ENCODE measurements around the gene SMIM1. TPM values are rescaled to one million over a fixed set of nuclear protein-coding genes. Genes with fewer than 3 reads are reported as not detected.

SMIM1 gene
- total RNA-seq, 1 donor from 2014 or later: 6.6 TPM

DNA sequence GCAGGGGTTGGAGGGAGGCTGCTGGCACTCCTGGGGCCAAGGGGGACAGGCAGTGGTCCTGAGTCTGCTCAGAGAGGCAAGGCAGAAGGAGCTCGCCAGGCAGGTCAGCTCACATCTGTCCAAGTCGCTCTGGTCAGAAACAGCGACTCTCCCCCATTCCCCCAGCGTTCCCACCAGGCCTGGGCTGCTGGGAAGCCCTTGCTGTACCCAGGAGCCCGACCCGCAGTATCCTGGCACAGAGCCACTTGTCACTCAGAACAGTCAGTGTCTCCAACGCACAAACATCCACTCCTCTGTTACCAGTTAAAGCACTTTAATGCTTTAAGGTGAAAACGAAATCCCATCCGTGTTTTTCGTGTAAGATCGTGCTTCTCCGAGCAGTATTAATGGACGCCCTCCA, 36.9 kb upstream of the SMIM1 start:
- Histone ChIP-seq H3K27me3 (ENCODE audit: insufficient read depth, low read length) (peaks cover 6% of the 10 kb centered on the region), H3K9ac (ENCODE audit: low read length) (no peak overlapping the region), H2AFZ (ENCODE audit: low read depth, low read length) (no peak overlapping the region), H3K36me3 (ENCODE audit: insufficient read depth, low read length) (peaks cover 7% of the 10 kb centered on the region), H3K4me3 (ENCODE audit: insufficient read depth, low read depth, low read length) (no peak overlapping the region), H3K79me2 (ENCODE audit: insufficient read depth, low read length) (no peaks in the 10 kb centered on the region), H4K20me1 (ENCODE audit: insufficient read depth, low read length) (peaks cover 15% of the 10 kb centered on the region), H3K9me3 (ENCODE audit: insufficient read depth, low read depth, low read length) (no peaks in the 10 kb centered on the region), H3K4me2 (ENCODE audit: low read length) (no peak overlapping the region), H3K27ac (ENCODE audit: low read depth, low read length) (no peak overlapping the region), H3K4me1 (ENCODE audit: insufficient read depth, low read length) (no peaks in the 10 kb centered on the region)
- H3K4me3 Mint-ChIP-seq (ENCODE audit: unreplicated experiment): no peak overlapping the region
- H3K27ac Mint-ChIP-seq (ENCODE audit: unreplicated experiment): no peak overlapping the region
- H3K36me3 Mint-ChIP-seq (ENCODE audit: low read depth, unreplicated experiment): peaks cover 4% of the 10 kb centered on the region
- no peaks in the 10 kb centered on the region for H3K9me3 Mint-ChIP-seq (ENCODE audit: unreplicated experiment)
- TF ChIP-seq EZH2 (IDR thresholded peaks at IDR 0.05; ENCODE audit: insufficient read depth, low read length): no peak
- TF ChIP-seq, protein P1, sequence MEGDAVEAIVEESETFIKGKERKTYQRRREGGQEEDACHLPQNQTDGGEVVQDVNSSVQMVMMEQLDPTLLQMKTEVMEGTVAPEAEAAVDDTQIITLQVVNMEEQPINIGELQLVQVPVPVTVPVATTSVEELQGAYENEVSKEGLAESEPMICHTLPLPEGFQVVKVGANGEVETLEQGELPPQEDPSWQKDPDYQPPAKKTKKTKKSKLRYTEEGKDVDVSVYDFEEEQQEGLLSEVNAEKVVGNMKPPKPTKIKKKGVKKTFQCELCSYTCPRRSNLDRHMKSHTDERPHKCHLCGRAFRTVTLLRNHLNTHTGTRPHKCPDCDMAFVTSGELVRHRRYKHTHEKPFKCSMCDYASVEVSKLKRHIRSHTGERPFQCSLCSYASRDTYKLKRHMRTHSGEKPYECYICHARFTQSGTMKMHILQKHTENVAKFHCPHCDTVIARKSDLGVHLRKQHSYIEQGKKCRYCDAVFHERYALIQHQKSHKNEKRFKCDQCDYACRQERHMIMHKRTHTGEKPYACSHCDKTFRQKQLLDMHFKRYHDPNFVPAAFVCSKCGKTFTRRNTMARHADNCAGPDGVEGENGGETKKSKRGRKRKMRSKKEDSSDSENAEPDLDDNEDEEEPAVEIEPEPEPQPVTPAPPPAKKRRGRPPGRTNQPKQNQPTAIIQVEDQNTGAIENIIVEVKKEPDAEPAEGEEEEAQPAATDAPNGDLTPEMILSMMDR (IDR thresholded peaks at IDR 0.05; ENCODE audit: insufficient read depth, low read depth, low read length): no peak
- no peak for FAIRE-seq
- H3K4me1 Mint-ChIP-seq (ENCODE audit: low read depth, unreplicated experiment): no peaks in the 10 kb centered on the region
- peaks cover 2% of the 10 kb centered on the region for H3K27me3 Mint-ChIP-seq (ENCODE audit: low read depth, unreplicated experiment)
- no peak for DNase-seq (ENCODE audit: low read depth)

DNA sequence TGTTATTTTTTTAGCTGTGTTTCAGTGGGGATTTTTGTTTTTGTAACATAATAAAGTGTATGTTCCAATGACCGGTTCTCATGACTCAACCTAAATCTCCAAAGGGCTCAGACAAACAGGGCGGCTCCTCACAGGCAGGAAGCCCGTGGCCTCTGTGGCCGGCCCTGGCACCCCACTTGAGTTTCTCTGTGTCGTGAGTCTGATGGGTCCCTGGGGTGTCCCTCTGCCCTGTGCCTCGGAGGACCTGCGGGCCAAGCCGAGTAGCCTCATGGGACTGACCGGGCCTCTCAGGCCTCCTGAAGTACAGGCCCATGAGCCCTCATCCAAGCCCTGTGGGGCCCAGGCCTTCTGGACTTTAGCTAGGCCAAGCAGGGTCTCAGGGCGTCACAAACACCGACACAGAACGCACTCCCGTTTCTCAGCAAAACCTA, 36.4 kb upstream of the SMIM1 start:
- no peak for FAIRE-seq
- Mint-ChIP-seq H3K36me3 (ENCODE audit: low read depth, unreplicated experiment) (peaks cover 4% of the 10 kb centered on the region), H3K4me1 (ENCODE audit: low read depth, unreplicated experiment) (no peaks in the 10 kb centered on the region), H3K9me3 (ENCODE audit: unreplicated experiment) (no peaks in the 10 kb centered on the region), H3K27ac (ENCODE audit: unreplicated experiment) (no peak overlapping the region), H3K27me3 (ENCODE audit: low read depth, unreplicated experiment) (peaks cover 2% of the 10 kb centered on the region), H3K4me3 (ENCODE audit: unreplicated experiment) (no peak overlapping the region)
- DNase-seq (ENCODE audit: low read depth): no peak
- Histone ChIP-seq H4K20me1 (ENCODE audit: insufficient read depth, low read length) (peaks cover 15% of the 10 kb centered on the region), H3K4me3 (ENCODE audit: insufficient read depth, low read depth, low read length) (no peak overlapping the region), H3K27me3 (ENCODE audit: insufficient read depth, low read length) (peaks cover 6% of the 10 kb centered on the region), H3K27ac (ENCODE audit: low read depth, low read length) (no peak overlapping the region), H3K9ac (ENCODE audit: low read length) (no peak overlapping the region), H3K9me3 (ENCODE audit: insufficient read depth, low read depth, low read length) (no peaks in the 10 kb centered on the region), H3K4me2 (ENCODE audit: low read length) (no peak overlapping the region), H3K36me3 (ENCODE audit: insufficient read depth, low read length) (peaks cover 7% of the 10 kb centered on the region), H3K4me1 (ENCODE audit: insufficient read depth, low read length) (no peaks in the 10 kb centered on the region), H3K79me2 (ENCODE audit: insufficient read depth, low read length) (no peaks in the 10 kb centered on the region), H2AFZ (ENCODE audit: low read depth, low read length) (no peak overlapping the region)
- TF ChIP-seq, protein P1 (IDR thresholded peaks at IDR 0.05; ENCODE audit: insufficient read depth, low read depth, low read length): no peak
- TF ChIP-seq EZH2 (IDR thresholded peaks at IDR 0.05; ENCODE audit: insufficient read depth, low read length): no peak

DNA sequence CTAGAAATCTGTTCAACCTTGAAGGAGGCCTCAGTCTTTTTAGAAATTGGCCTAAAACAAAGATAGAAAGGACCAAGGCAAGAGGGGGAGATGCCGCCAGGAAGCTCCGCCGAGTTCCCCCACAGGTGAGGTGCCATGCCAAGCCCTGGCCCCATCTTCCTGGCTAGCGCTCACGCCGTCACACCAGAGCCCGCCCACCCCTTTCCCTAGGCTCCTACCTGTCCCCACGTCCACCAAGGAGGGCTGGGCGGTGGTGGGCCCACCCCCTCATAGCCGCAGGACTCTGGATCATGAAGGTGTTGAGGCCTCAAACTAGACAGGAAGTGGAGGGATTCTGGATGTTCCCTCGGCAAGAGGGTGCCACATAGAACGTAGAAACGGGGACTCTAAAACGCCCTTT, 35.8 kb upstream of the SMIM1 start:
- no peak overlapping the region for H3K9ac ChIP-seq (ENCODE audit: low read length)
- FAIRE-seq (no peak), DNase-seq (ENCODE audit: low read depth) (no peak)
- peaks cover 2% of the 10 kb centered on the region for H3K27me3 Mint-ChIP-seq (ENCODE audit: low read depth, unreplicated experiment)
- peaks cover 7% of the 10 kb centered on the region for H3K36me3 ChIP-seq (ENCODE audit: insufficient read depth, low read length)
- no peak overlapping the region for H3K4me2 ChIP-seq (ENCODE audit: low read length)
- H3K4me1 Mint-ChIP-seq (ENCODE audit: low read depth, unreplicated experiment): no peaks in the 10 kb centered on the region
- peaks cover 2% of the 10 kb centered on the region for H3K27me3 ChIP-seq (ENCODE audit: insufficient read depth, low read length)
- no peaks in the 10 kb centered on the region for H3K9me3 Mint-ChIP-seq (ENCODE audit: unreplicated experiment)
- no peaks in the 10 kb centered on the region for H3K9me3 ChIP-seq (ENCODE audit: insufficient read depth, low read depth, low read length)
- H3K27ac Mint-ChIP-seq (ENCODE audit: unreplicated experiment): no peak overlapping the region
- no peak overlapping the region for H3K4me3 Mint-ChIP-seq (ENCODE audit: unreplicated experiment)
- no peak for TF ChIP-seq EZH2 (IDR thresholded peaks at IDR 0.05; ENCODE audit: insufficient read depth, low read length)
- TF ChIP-seq, protein P1 (IDR thresholded peaks at IDR 0.05; ENCODE audit: insufficient read depth, low read depth, low read length): no peak
- H3K27ac ChIP-seq (ENCODE audit: low read depth, low read length): no peak overlapping the region
- no peak overlapping the region for H3K4me3 ChIP-seq (ENCODE audit: insufficient read depth, low read depth, low read length)
- H3K79me2 ChIP-seq (ENCODE audit: insufficient read depth, low read length): no peaks in the 10 kb centered on the region
- H3K4me1 ChIP-seq (ENCODE audit: insufficient read depth, low read length): no peaks in the 10 kb centered on the region
- H3K36me3 Mint-ChIP-seq (ENCODE audit: low read depth, unreplicated experiment): peaks cover 8% of the 10 kb centered on the region
- H2AFZ ChIP-seq (ENCODE audit: low read depth, low read length): no peak overlapping the region
- peaks cover 15% of the 10 kb centered on the region for H4K20me1 ChIP-seq (ENCODE audit: insufficient read depth, low read length)
